HG03025 (cell line): Measurements from ENCODE around the gene ZNF442.
"Not testable (repeated sequence)": the region's sequence is repeated elsewhere in the genome, so short reads cannot be mapped to it uniquely, and the experiment has no call there.

Experiments used
- ATAC-seq: cut with Tn5 transposase; IDR thresholded peaks from one replicate; pipeline ENCODE4 v1.9.1; 2021; ENCODE audit warnings: mild to moderate bottlenecking, moderate library complexity; ENCODE audit not compliant: unreplicated experiment, low FRiP score

The ZNF442 gene

GRCh38 chr19:12331211-12331941 lies 34.1 kb downstream of the ZNF442 start:
- ATAC-seq, result no peak

- ATAC-seq, result no peak
Observed at GRCh38 chr19:12330340-12330739, 35.1 kb downstream of the ZNF442 start.

- no peak for ATAC-seq
Observed at GRCh38 chr19:12325690-12326089, 39.8 kb downstream of the ZNF442 start.

- no peak for ATAC-seq
Observed at GRCh38 chr19:12318782-12319413, 46.6 kb downstream of the ZNF442 start.

- ATAC-seq, result no peak
Observed at GRCh38 chr19:12314553-12314952, 50.9 kb downstream of the ZNF442 start.

- ATAC-seq, result not testable (repeated sequence)
Observed at GRCh38 chr19:12308891-12309290, 56.6 kb downstream of the ZNF442 start.
